Mesendoderm (in vitro differentiated cells): Measurements from ENCODE around the gene EIF1.

Experiments used
- DNase-seq: peaks from one replicate; pipeline ENCODE4 v3.0.0; 2013
- H2AK5ac ChIP-seq: 2 replicates; pipeline ENCODE4 v1.6.1; 2013; ENCODE audit warnings: low read length, inconsistent platforms
- H2BK120ac ChIP-seq: 2 replicates; pipeline ENCODE4 v1.6.1; 2013; ENCODE audit warnings: low read depth, mild to moderate bottlenecking, low read length, moderate library complexity, mixed read lengths
- H2BK15ac ChIP-seq: replicated peaks from 2 replicates; pipeline ENCODE4 v1.6.1; 2013; ENCODE audit warnings: low read depth, mild to moderate bottlenecking, moderate library complexity
- H2BK5ac ChIP-seq: 2 replicates; pipeline ENCODE4 v1.6.1; 2013; ENCODE audit warnings: low read length, inconsistent platforms
- H3K18ac ChIP-seq: 2 replicates; pipeline ENCODE4 v1.6.1; 2013; ENCODE audit warnings: mild to moderate bottlenecking, low read length, mixed read lengths
- H3K23ac ChIP-seq: one replicate; pipeline ENCODE4 v1.6.1; 2013; ENCODE audit warnings: low read length
- H3K27ac ChIP-seq: 2 replicates; pipeline ENCODE4 v1.5.1; 2013; ENCODE audit warnings: low read depth, mild to moderate bottlenecking, inconsistent platforms, low read length, moderate library complexity
- H3K27me3 ChIP-seq: 2 replicates; pipeline ENCODE4 v1.6.1; 2013; ENCODE audit warnings: low read length, control low read depth, mild to moderate bottlenecking, inconsistent platforms; ENCODE audit not compliant: insufficient read depth, poor library complexity
- H3K36me3 ChIP-seq: 2 replicates; pipeline ENCODE4 v1.6.1; 2013; ENCODE audit warnings: low read length, inconsistent platforms; ENCODE audit not compliant: control insufficient read depth, insufficient read depth
- H3K4ac ChIP-seq: one replicate; pipeline ENCODE4 v1.6.1; 2013; ENCODE audit warnings: low read depth, mild to moderate bottlenecking, low read length, moderate library complexity
- H3K4me1 ChIP-seq: 2 replicates; pipeline ENCODE4 v1.6.1; 2013; ENCODE audit warnings: low read depth, low read length, inconsistent platforms; ENCODE audit not compliant: control insufficient read depth
- H3K4me2 ChIP-seq: 2 replicates; pipeline ENCODE4 v1.6.1; 2013; ENCODE audit warnings: low read length
- H3K4me3 ChIP-seq: 2 replicates; pipeline ENCODE4 v1.5.1; 2013; ENCODE audit warnings: mild to moderate bottlenecking, low read length
- H3K56ac ChIP-seq: one replicate; pipeline ENCODE4 v1.6.1; 2013; ENCODE audit warnings: low read length
- H3K79me1 ChIP-seq: 2 replicates; pipeline ENCODE4 v1.6.1; 2013; ENCODE audit warnings: low read length, inconsistent platforms
- H3K79me2 ChIP-seq: 2 replicates; pipeline ENCODE4 v1.6.1; 2013; ENCODE audit warnings: mild to moderate bottlenecking, low read length; ENCODE audit not compliant: control insufficient read depth, insufficient read depth
- H3K9ac ChIP-seq: 2 replicates; pipeline ENCODE4 v1.6.1; 2013; ENCODE audit warnings: low read length, inconsistent platforms
- H4K5ac ChIP-seq: one replicate; pipeline ENCODE4 v1.6.1; 2013; ENCODE audit warnings: low read length
- H4K8ac ChIP-seq: one replicate; pipeline ENCODE4 v1.6.1; 2013; ENCODE audit warnings: low read depth, mild to moderate bottlenecking, control low read depth, low read length, moderate library complexity
- WGBS: extraction: QIAGEN DNeasy Blood & Tissue Kit; methylation state at CpG from one replicate; pipeline ENCODE4 v1.1.7; 2013; ENCODE audit warnings: low lambda C conversion rate, missing lambda C conversion rate; ENCODE audit not compliant: insufficient coverage; ENCODE audit errors: extremely low coverage; 5-methylcytosine and 5-hydroxymethylcytosine counted together

Gene EIF1

GRCh38 chr17:41734139-41734948 lies 45.7 kb downstream of the EIF1 start, which contains the start of gene HAP1:
HAP1 (minus strand) TSS chr17:41734643; CDS start chr17:41734634, 9 bp downstream.
- H4K5ac ChIP-seq, result no peak within 1 kb of the TSS
- H3K56ac ChIP-seq, result peak within 1 kb of the TSS; percentile 95
- H4K8ac ChIP-seq, result no peak within 1 kb of the TSS
- no peak within 1 kb of the TSS for H3K27ac ChIP-seq
- no peaks in the 10 kb centered on the region for H3K4me1 ChIP-seq
- peak; percentile 69 for DNase-seq
- H3K9ac ChIP-seq, result peak within 1 kb of the TSS; percentile 78
- H3K23ac ChIP-seq, result peak within 1 kb of the TSS; percentile 66
- no peak within 1 kb of the TSS for H3K4ac ChIP-seq
- H3K79me2 ChIP-seq, result no peaks in the 10 kb centered on the region
- H2BK120ac ChIP-seq, result no peak within 1 kb of the TSS
- no peaks in the 10 kb centered on the region for H3K79me1 ChIP-seq
- no peaks in the 10 kb centered on the region for H3K36me3 ChIP-seq
- H3K4me3 ChIP-seq, result peak within 1 kb of the TSS; percentile 43
- H3K18ac ChIP-seq, result no peak within 1 kb of the TSS
- no peak within 1 kb of the TSS for H2BK15ac ChIP-seq
- H2AK5ac ChIP-seq, result no peak within 1 kb of the TSS
- H3K4me2 ChIP-seq, result peak within 1 kb of the TSS; percentile 97
- peaks cover 13% of the 10 kb centered on the region for H3K27me3 ChIP-seq
- WGBS, result no CpG with 5 or more reads among the region's 77 CpGs
- H2BK5ac ChIP-seq, result no peak within 1 kb of the TSS

GRCh38 chr17:41734949-41735313 lies 46.2 kb downstream of the EIF1 start:
- H3K79me2 ChIP-seq, result no peaks in the 10 kb centered on the region
- H4K5ac ChIP-seq, result no peak overlapping the region
- H3K4me2 ChIP-seq, result peak overlapping the region; percentile 97
- no peak overlapping the region for H2BK5ac ChIP-seq
- no peak overlapping the region for H2BK15ac ChIP-seq
- DNase-seq, result no peak
- no peak overlapping the region for H3K27ac ChIP-seq
- no peak overlapping the region for H3K18ac ChIP-seq
- no peaks in the 10 kb centered on the region for H3K79me1 ChIP-seq
- H3K36me3 ChIP-seq, result no peaks in the 10 kb centered on the region
- H3K4me1 ChIP-seq, result no peaks in the 10 kb centered on the region
- H3K23ac ChIP-seq, result no peak overlapping the region
- H3K27me3 ChIP-seq, result peaks cover 13% of the 10 kb centered on the region
- H4K8ac ChIP-seq, result no peak overlapping the region
- no peak overlapping the region for H2BK120ac ChIP-seq
- H3K9ac ChIP-seq, result peak overlapping the region; percentile 78
- no peak overlapping the region for H2AK5ac ChIP-seq
- WGBS, result no CpG with 5 or more reads among the region's 23 CpGs
- H3K4me3 ChIP-seq, result peak overlapping the region; percentile 28
- H3K56ac ChIP-seq, result peak overlapping the region; percentile 95
- H3K4ac ChIP-seq, result no peak overlapping the region

- Histone ChIP-seq H3K4me3 (no peak overlapping the region), H4K8ac (no peak overlapping the region), H4K5ac (no peak overlapping the region), H3K27ac (no peak overlapping the region), H2BK15ac (no peak overlapping the region), H3K4me1 (no peaks in the 10 kb centered on the region), H3K9ac (no peak overlapping the region), H3K79me2 (no peaks in the 10 kb centered on the region), H3K27me3 (peaks cover 13% of the 10 kb centered on the region), H2AK5ac (no peak overlapping the region), H3K79me1 (no peaks in the 10 kb centered on the region), H3K23ac (no peak overlapping the region), H3K18ac (no peak overlapping the region), H3K4me2 (no peak overlapping the region), H3K4ac (no peak overlapping the region), H2BK5ac (no peak overlapping the region), H3K56ac (no peak overlapping the region), H3K36me3 (no peaks in the 10 kb centered on the region), H2BK120ac (no peak overlapping the region)
- no CpG with 5 or more reads among the region's 4 CpGs for WGBS
- no peak for DNase-seq
Observed at GRCh38 chr17:41735744-41736143, 47.1 kb downstream of the EIF1 start.

- Histone ChIP-seq H3K27me3 (peaks cover 13% of the 10 kb centered on the region), H3K56ac (no peak overlapping the region), H3K4me3 (no peak overlapping the region), H3K4me1 (no peaks in the 10 kb centered on the region), H3K36me3 (no peaks in the 10 kb centered on the region), H2BK120ac (no peak overlapping the region), H3K4me2 (no peak overlapping the region), H4K5ac (no peak overlapping the region), H3K79me1 (no peaks in the 10 kb centered on the region), H4K8ac (no peak overlapping the region), H3K79me2 (no peaks in the 10 kb centered on the region), H3K9ac (no peak overlapping the region), H3K4ac (no peak overlapping the region), H2BK5ac (no peak overlapping the region), H3K23ac (no peak overlapping the region), H3K18ac (no peak overlapping the region), H3K27ac (no peak overlapping the region), H2AK5ac (no peak overlapping the region), H2BK15ac (no peak overlapping the region)
- no CpG with 5 or more reads among the region's 17 CpGs for whole genome bisulfite sequencing
- DNase-seq, result no peak
Observed at GRCh38 chr17:41736983-41737679, 48.4 kb downstream of the EIF1 start.

- H3K56ac ChIP-seq, result no peak overlapping the region
- DNase-seq, result no peak
- H4K5ac ChIP-seq, result no peak overlapping the region
- no peak overlapping the region for H3K4ac ChIP-seq
- H2BK5ac ChIP-seq, result no peak overlapping the region
- no peak overlapping the region for H2BK15ac ChIP-seq
- no peak overlapping the region for H2BK120ac ChIP-seq
- no peaks in the 10 kb centered on the region for H3K4me1 ChIP-seq
- no peaks in the 10 kb centered on the region for H3K36me3 ChIP-seq
- H3K18ac ChIP-seq, result no peak overlapping the region
- H3K27me3 ChIP-seq, result peaks cover 13% of the 10 kb centered on the region
- H3K27ac ChIP-seq, result no peak overlapping the region
- H3K4me2 ChIP-seq, result no peak overlapping the region
- no peaks in the 10 kb centered on the region for H3K79me1 ChIP-seq
- H2AK5ac ChIP-seq, result no peak overlapping the region
- no peaks in the 10 kb centered on the region for H3K79me2 ChIP-seq
- H3K9ac ChIP-seq, result no peak overlapping the region
- H4K8ac ChIP-seq, result no peak overlapping the region
- H3K4me3 ChIP-seq, result no peak overlapping the region
- no CpG with 5 or more reads among the region's 5 CpGs for WGBS
- H3K23ac ChIP-seq, result no peak overlapping the region
Observed at GRCh38 chr17:41737680-41738023, 49.0 kb downstream of the EIF1 start.
